ENCODE results near the gene SPEF2. TPM values are rescaled to one million over a fixed set of nuclear protein-coding genes. Genes with fewer than 3 reads are reported as not detected.

The SPEF2 gene
- total RNA-seq, 2 experiments from 2014 or later: 3.2 TPM

DNA sequence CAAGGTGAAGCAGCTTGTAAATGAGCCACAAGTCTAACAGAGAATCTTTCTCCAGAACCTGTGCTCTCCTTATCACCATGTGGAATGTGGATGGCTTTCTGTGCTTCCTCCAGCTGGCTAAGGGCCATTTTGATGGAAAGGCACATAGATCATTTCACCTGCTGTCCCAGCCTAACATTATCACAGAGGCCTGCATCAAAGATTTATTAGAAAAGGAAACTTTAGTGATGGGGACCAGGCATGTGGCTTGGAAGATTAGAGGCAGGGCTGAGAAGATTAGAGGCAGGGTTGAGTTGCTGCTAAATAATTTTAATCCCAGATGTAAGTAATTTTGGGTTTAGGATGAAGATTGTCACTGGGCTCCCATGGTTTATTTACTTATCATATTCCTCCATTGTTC lies 6.3 kb downstream of the SPEF2 start:
- ChIA-PET CTCF (interaction anchor here (0.8 to 1.0 kb wide), 2 partner anchors 301 to 303 kb away, joined by 3 read pairs; no protein-coding TSS in a partner anchor), POLR2A (no interaction called here)
- DNase-seq (no peak), ATAC-seq (ENCODE audit: poor library complexity) (no peak)
- no peak overlapping the region for H3K4me3 Mint-ChIP-seq
- Histone ChIP-seq H3K4me3 (ENCODE audit: low read length) (no peak overlapping the region), H3K27ac (ENCODE audit: low read depth in 1 of 2, low read length in 2 of 2) (no peak overlapping the region), H3K4me1 (ENCODE audit: insufficient read depth, low read length) (no peaks in the 10 kb centered on the region), H3K36me3 (ENCODE audit: insufficient read depth, low read length) (no peaks in the 10 kb centered on the region), H3K27me3 (ENCODE audit: control insufficient read depth in 1 of 2, insufficient read depth in 2 of 2, low read length in 2 of 2) (no peaks in the 10 kb centered on the region), H3K9me3 (ENCODE audit: control insufficient read depth in 1 of 2, insufficient read depth in 1 of 2, low read length in 2 of 2) (no peaks in the 10 kb centered on the region)
- H3K36me3 Mint-ChIP-seq (ENCODE audit: low read depth): peaks cover 13% of the 10 kb centered on the region
- H3K27ac Mint-ChIP-seq: no peak overlapping the region
- H3K27me3 Mint-ChIP-seq: no peaks in the 10 kb centered on the region
- H3K4me1 Mint-ChIP-seq (ENCODE audit: low read depth): peaks cover 14% of the 10 kb centered on the region
- intact Hi-C loops (cut with DNase I, micrococcal nuclease): no loop called here
- TF ChIP-seq, protein P1, sequence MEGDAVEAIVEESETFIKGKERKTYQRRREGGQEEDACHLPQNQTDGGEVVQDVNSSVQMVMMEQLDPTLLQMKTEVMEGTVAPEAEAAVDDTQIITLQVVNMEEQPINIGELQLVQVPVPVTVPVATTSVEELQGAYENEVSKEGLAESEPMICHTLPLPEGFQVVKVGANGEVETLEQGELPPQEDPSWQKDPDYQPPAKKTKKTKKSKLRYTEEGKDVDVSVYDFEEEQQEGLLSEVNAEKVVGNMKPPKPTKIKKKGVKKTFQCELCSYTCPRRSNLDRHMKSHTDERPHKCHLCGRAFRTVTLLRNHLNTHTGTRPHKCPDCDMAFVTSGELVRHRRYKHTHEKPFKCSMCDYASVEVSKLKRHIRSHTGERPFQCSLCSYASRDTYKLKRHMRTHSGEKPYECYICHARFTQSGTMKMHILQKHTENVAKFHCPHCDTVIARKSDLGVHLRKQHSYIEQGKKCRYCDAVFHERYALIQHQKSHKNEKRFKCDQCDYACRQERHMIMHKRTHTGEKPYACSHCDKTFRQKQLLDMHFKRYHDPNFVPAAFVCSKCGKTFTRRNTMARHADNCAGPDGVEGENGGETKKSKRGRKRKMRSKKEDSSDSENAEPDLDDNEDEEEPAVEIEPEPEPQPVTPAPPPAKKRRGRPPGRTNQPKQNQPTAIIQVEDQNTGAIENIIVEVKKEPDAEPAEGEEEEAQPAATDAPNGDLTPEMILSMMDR (IDR thresholded peaks at IDR 0.05): no peak
- H3K9me3 Mint-ChIP-seq: no peaks in the 10 kb centered on the region

DNA sequence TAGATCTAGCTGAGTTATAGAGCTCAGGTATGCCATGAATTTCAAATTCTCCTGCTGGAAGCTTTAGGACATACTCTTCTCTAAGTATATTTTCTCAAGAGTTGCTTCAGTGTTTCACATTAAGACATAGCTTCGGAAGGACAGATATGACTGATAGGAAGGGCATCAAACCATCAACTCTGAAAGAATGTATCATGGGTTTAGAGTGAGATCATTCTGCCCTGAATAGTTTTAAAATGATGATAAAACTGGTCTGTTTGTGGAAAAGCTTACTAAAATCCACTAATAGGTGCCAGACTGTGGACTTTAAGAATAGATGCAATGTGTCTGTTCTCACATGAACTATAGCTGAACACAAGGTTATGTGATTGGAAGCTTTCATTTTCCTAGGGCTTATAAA lies 8.4 kb downstream of the SPEF2 start:
- no peak overlapping the region for H3K27ac ChIP-seq (ENCODE audit: low read depth in 1 of 2, low read length in 2 of 2)
- CTCF ChIA-PET: interaction anchor here (1.2 kb wide), 1 partner anchor 299 kb away, joined by 3 read pairs; no protein-coding TSS in a partner anchor
- Mint-ChIP-seq H3K27ac (no peak overlapping the region), H3K4me1 (ENCODE audit: low read depth) (peaks cover 5% of the 10 kb centered on the region), H3K36me3 (ENCODE audit: low read depth) (peaks cover 29% of the 10 kb centered on the region), H3K4me3 (no peak overlapping the region), H3K9me3 (no peaks in the 10 kb centered on the region), H3K27me3 (no peaks in the 10 kb centered on the region)
- no peak overlapping the region for H3K4me3 ChIP-seq (ENCODE audit: low read length)
- no peaks in the 10 kb centered on the region for H3K9me3 ChIP-seq (ENCODE audit: control insufficient read depth in 1 of 2, insufficient read depth in 1 of 2, low read length in 2 of 2)
- ATAC-seq (ENCODE audit: poor library complexity): no peak
- TF ChIP-seq, protein P1 (IDR thresholded peaks at IDR 0.05): no peak
- intact Hi-C loops (cut with DNase I, micrococcal nuclease): no loop called here
- no peaks in the 10 kb centered on the region for H3K27me3 ChIP-seq (ENCODE audit: control insufficient read depth in 1 of 2, insufficient read depth in 2 of 2, low read length in 2 of 2)
- POLR2A ChIA-PET: no interaction called here
- H3K4me1 ChIP-seq (ENCODE audit: insufficient read depth, low read length): no peaks in the 10 kb centered on the region
- H3K36me3 ChIP-seq (ENCODE audit: insufficient read depth, low read length): no peaks in the 10 kb centered on the region
- DNase-seq: no peak

GRCh38 chr5:35626553-35626952 lies 8.9 kb downstream of the SPEF2 start:
- Histone ChIP-seq H3K27me3 (ENCODE audit: control insufficient read depth in 1 of 2, insufficient read depth in 2 of 2, low read length in 2 of 2) (no peaks in the 10 kb centered on the region), H3K4me1 (ENCODE audit: insufficient read depth, low read length) (no peaks in the 10 kb centered on the region), H3K27ac (ENCODE audit: low read depth in 1 of 2, low read length in 2 of 2) (no peak overlapping the region), H3K36me3 (ENCODE audit: insufficient read depth, low read length) (no peaks in the 10 kb centered on the region), H3K4me3 (ENCODE audit: low read length) (no peak overlapping the region), H3K9me3 (ENCODE audit: control insufficient read depth in 1 of 2, insufficient read depth in 1 of 2, low read length in 2 of 2) (no peaks in the 10 kb centered on the region)
- Mint-ChIP-seq H3K4me1 (ENCODE audit: low read depth) (peaks cover 5% of the 10 kb centered on the region), H3K36me3 (ENCODE audit: low read depth) (peaks cover 34% of the 10 kb centered on the region), H3K4me3 (no peak overlapping the region), H3K27ac (no peak overlapping the region), H3K9me3 (no peaks in the 10 kb centered on the region), H3K27me3 (no peaks in the 10 kb centered on the region)
- TF ChIP-seq, protein P1 (IDR thresholded peaks at IDR 0.05): no peak
- DNase-seq (no peak), ATAC-seq (ENCODE audit: poor library complexity) (no peak)
- CTCF ChIA-PET: interaction anchor here (1.2 kb wide), 1 partner anchor 298 kb away, joined by 3 read pairs; no protein-coding TSS in a partner anchor
- POLR2A ChIA-PET: no interaction called here
- intact Hi-C loops (cut with DNase I, micrococcal nuclease): no loop called here
